ENCODE measurements around the gene AK9. TPM values are rescaled to one million over a fixed set of nuclear protein-coding genes. Genes with fewer than 3 reads are reported as not detected.

AK9 gene
- total and polyA plus RNA-seq, 9 of the 15 experiments (the other 6 are each of a cell fraction or from before 2014, with no cell fraction given): 0.59 to 1.9 (median 1.2) TPM

DNA sequence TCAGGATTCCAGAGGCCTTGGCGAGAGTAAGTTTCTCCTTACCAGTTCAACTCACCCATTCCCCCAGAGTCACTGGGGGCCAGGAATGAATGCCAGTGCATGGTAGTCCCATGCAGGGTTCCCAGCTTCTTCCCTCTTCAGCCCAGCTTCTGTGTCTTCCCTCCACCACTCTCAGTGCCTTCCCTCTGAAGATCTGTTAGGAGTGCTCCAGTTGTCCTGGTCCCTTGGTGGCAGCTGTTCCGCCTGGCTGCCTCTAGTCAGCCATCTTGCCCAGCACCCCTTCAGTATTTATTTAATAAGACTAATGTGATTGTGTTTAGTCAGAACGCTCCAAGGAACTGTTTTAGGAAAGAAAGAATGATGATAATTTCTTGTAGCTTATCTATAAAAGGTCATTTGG is 23.2 kb upstream of the AK9 start:
- POLR2A ChIA-PET: interaction anchor here (0.6 kb wide), 1 partner anchor 612 kb away, joined by 4 read pairs; no protein-coding TSS in a partner anchor
- Histone ChIP-seq H3K4me3 (no peak overlapping the region), H3K4me1 (replicated peaks in 1 of 2; ENCODE audit: control insufficient read depth in 2 of 2, insufficient read depth in 2 of 2, low read length in 2 of 2) (no peaks in the 10 kb centered on the region), H3K27ac (ENCODE audit: extremely low read depth, low read depth, low read length) (no peak overlapping the region), H4K20me1 (replicated peaks; ENCODE audit: control insufficient read depth, insufficient read depth, low read length) (no peaks in the 10 kb centered on the region; the same call in 1 of the 2 replicates), H3K9me3 (replicated peaks; ENCODE audit: control insufficient read depth, insufficient read depth, low read depth, low read length) (no peaks in the 10 kb centered on the region), H3K9me1 (ENCODE audit: control insufficient read depth, insufficient read depth, low read length) (peaks cover 4% of the 10 kb centered on the region), H3K79me2 (ENCODE audit: control insufficient read depth, insufficient read depth, low read length) (no peaks in the 10 kb centered on the region), H2AFZ (ENCODE audit: low read depth, low read length) (no peak overlapping the region), H3K36me3 (ENCODE audit: control insufficient read depth, insufficient read depth, low read length) (no peaks in the 10 kb centered on the region), H3K9ac (ENCODE audit: insufficient read depth in 1 of 2, low read depth in 2 of 2, low read length in 2 of 2) (no peak overlapping the region), H3K27me3 (ENCODE audit: control insufficient read depth in 2 of 2, insufficient read depth in 2 of 2, low read length in 2 of 2) (peaks cover 6 to 10% of the 10 kb centered on the region in 2 experiments; a peak in 3 of 5 replicates), H3K4me2 (ENCODE audit: insufficient read depth, low read length) (no peak overlapping the region)
- CTCF ChIA-PET (ENCODE audit: low intra/inter-chr PET ratio): no interaction called here
- in situ Hi-C loops (cut with MboI) (no loop called here), intact Hi-C loops (cut with micrococcal nuclease) (no loop called here)
- DNase-seq (ENCODE audit: extremely low read depth in 1 of 4, low spot score in 3 of 4) (no peak), ATAC-seq (no peak), FAIRE-seq (no peak)
- TF ChIP-seq CSDE1 (IDR thresholded peaks at IDR 0.05) (no peak), JUND (IDR thresholded peaks at IDR 0.05; ENCODE audit: borderline replicate concordance, low read depth, low read length) (no peak), JUND (tag; IDR thresholded peaks at IDR 0.05; ENCODE audit: borderline replicate concordance, low read depth, low read length) (no peak), ERF (CRISPR knock-in tag; IDR thresholded peaks at IDR 0.05) (no peak), POLR3G (IDR thresholded peaks at IDR 0.05; ENCODE audit: extremely low read depth, insufficient read length, insufficient replicate concordance) (no peak), EP300 (IDR thresholded peaks at IDR 0.05; ENCODE audit: low read length) (no peak), ZNF224 (CRISPR knock-in tag; IDR thresholded peaks at IDR 0.05) (no peak), HDAC1 (IDR thresholded peaks at IDR 0.05) (no peak), ZNF121 (CRISPR knock-in tag; conservative IDR thresholded peaks at IDR 0.05) (no peak), CBX2 (IDR thresholded peaks at IDR 0.05; ENCODE audit: insufficient read depth, low read length, poor library complexity, severe bottlenecking) (no peak)
- TF ChIP-seq, protein P1, sequence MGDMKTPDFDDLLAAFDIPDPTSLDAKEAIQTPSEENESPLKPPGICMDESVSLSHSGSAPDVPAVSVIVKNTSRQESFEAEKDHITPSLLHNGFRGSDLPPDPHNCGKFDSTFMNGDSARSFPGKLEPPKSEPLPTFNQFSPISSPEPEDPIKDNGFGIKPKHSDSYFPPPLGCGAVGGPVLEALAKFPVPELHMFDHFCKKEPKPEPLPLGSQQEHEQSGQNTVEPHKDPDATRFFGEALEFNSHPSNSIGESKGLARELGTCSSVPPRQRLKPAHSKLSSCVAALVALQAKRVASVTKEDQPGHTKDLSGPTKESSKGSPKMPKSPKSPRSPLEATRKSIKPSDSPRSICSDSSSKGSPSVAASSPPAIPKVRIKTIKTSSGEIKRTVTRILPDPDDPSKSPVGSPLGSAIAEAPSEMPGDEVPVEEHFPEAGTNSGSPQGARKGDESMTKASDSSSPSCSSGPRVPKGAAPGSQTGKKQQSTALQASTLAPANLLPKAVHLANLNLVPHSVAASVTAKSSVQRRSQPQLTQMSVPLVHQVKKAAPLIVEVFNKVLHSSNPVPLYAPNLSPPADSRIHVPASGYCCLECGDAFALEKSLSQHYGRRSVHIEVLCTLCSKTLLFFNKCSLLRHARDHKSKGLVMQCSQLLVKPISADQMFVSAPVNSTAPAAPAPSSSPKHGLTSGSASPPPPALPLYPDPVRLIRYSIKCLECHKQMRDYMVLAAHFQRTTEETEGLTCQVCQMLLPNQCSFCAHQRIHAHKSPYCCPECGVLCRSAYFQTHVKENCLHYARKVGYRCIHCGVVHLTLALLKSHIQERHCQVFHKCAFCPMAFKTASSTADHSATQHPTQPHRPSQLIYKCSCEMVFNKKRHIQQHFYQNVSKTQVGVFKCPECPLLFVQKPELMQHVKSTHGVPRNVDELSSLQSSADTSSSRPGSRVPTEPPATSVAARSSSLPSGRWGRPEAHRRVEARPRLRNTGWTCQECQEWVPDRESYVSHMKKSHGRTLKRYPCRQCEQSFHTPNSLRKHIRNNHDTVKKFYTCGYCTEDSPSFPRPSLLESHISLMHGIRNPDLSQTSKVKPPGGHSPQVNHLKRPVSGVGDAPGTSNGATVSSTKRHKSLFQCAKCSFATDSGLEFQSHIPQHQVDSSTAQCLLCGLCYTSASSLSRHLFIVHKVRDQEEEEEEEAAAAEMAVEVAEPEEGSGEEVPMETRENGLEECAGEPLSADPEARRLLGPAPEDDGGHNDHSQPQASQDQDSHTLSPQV (IDR thresholded peaks at IDR 0.05): no peak
- TF ChIP-seq, protein P2, sequence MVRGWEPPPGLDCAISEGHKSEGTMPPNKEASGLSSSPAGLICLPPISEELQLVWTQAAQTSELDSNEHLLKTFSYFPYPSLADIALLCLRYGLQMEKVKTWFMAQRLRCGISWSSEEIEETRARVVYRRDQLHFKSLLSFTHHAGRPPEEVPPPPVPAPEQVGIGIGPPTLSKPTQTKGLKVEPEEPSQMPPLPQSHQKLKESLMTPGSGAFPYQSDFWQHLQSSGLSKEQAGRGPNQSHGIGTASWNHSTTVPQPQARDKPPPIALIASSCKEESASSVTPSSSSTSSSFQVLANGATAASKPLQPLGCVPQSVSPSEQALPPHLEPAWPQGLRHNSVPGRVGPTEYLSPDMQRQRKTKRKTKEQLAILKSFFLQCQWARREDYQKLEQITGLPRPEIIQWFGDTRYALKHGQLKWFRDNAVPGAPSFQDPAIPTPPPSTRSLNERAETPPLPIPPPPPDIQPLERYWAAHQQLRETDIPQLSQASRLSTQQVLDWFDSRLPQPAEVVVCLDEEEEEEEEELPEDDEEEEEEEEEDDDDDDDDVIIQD (CRISPR knock-in tag; IDR thresholded peaks at IDR 0.05): no peak
- TF ChIP-seq, protein P3, sequence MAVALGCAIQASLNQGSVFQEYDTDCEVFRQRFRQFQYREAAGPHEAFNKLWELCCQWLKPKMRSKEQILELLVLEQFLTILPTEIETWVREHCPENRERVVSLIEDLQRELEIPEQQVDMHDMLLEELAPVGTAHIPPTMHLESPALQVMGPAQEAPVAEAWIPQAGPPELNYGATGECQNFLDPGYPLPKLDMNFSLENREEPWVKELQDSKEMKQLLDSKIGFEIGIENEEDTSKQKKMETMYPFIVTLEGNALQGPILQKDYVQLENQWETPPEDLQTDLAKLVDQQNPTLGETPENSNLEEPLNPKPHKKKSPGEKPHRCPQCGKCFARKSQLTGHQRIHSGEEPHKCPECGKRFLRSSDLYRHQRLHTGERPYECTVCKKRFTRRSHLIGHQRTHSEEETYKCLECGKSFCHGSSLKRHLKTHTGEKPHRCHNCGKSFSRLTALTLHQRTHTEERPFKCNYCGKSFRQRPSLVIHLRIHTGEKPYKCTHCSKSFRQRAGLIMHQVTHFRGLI (CRISPR knock-in tag; IDR thresholded peaks at IDR 0.05): no peak
- TF ChIP-seq, protein P4, sequence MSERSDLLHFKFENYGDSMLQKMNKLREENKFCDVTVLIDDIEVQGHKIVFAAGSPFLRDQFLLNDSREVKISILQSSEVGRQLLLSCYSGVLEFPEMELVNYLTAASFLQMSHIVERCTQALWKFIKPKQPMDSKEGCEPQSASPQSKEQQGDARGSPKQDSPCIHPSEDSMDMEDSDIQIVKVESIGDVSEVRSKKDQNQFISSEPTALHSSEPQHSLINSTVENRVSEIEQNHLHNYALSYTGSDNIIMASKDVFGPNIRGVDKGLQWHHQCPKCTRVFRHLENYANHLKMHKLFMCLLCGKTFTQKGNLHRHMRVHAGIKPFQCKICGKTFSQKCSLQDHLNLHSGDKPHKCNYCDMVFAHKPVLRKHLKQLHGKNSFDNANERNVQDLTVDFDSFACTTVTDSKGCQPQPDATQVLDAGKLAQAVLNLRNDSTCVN (CRISPR knock-in tag; IDR thresholded peaks at IDR 0.05): no peak
- BruUV-seq (replicated peaks): no TSS peak
- 5% methylated on average over 3 of the region's 3 CpGs for WGBS (ENCODE audit: insufficient coverage, low coverage, missing lambda C conversion rate)

All from K562 (cell line).